OCI-LY3 (cell line): ENCODE data around the gene SF3B6.

ENCODE experiments used
- CTCF ChIP-seq: fragments of 200-600, 300-600 bp; sonication (generic); IDR thresholded peaks from 2 replicates; pipeline ENCODE4 v1.5.1; 2014; ENCODE audit warnings: antibody characterized with exemption, low read length, low read depth
- EZH2phosphoT487 ChIP-seq: fragments of 200-600 bp; shearing (Covaris generic); IDR thresholded peaks from 2 replicates; pipeline ENCODE4 v1.6.1; 2018; ENCODE audit warnings: antibody characterized with exemption, mixed run types, low read depth

GRCh38 chr2:24086241-24086640 is 10.1 kb upstream of the SF3B6 start:
- no peak for TF ChIP-seq CTCF
- TF ChIP-seq EZH2phosphoT487: no peak
